ENCODE measurements around the gene CCDC24. TPM values are rescaled to one million over a fixed set of nuclear protein-coding genes. Genes with fewer than 3 reads are reported as not detected.

Gene CCDC24
- total and polyA plus RNA-seq, 9 of the 15 experiments (the other 6 are each of a cell fraction or from before 2014, with no cell fraction given) = 0.31 to 4.5 (median 1.5) TPM

DNA sequence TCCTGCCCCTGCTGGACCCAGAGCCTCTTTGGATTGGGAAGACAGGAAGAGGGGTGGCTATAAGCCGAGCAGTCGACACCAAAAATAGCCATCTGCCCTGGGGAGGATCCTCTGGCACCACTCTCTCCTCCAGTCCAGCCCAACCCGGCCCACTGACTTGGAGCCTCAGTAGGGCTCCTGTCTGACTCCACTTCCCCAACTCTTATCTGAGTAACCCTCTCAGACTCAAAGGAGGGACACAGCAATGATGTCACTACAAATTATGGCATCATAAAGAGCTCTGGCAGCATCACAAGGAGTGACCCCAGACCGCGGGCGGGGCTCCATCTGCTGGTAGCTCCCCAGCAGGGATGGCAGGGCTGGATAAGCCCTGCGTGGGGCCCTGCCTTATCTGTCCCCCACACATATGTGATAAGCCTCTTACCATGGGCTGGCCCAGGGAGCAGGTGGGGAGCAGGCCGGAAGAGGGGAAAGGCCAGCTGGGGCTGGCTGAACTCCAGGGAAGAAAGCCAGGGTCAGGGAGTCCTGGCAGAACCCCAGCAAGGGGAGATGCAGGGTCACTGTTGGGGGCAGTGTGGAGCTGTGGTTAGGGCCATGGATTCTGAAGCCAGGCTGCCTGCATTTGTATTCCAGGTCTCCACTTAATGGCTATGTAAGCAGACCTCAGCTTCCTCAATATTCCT, 44.5 kb downstream of the CCDC24 start (continued):
- TF ChIP-seq, protein P1, sequence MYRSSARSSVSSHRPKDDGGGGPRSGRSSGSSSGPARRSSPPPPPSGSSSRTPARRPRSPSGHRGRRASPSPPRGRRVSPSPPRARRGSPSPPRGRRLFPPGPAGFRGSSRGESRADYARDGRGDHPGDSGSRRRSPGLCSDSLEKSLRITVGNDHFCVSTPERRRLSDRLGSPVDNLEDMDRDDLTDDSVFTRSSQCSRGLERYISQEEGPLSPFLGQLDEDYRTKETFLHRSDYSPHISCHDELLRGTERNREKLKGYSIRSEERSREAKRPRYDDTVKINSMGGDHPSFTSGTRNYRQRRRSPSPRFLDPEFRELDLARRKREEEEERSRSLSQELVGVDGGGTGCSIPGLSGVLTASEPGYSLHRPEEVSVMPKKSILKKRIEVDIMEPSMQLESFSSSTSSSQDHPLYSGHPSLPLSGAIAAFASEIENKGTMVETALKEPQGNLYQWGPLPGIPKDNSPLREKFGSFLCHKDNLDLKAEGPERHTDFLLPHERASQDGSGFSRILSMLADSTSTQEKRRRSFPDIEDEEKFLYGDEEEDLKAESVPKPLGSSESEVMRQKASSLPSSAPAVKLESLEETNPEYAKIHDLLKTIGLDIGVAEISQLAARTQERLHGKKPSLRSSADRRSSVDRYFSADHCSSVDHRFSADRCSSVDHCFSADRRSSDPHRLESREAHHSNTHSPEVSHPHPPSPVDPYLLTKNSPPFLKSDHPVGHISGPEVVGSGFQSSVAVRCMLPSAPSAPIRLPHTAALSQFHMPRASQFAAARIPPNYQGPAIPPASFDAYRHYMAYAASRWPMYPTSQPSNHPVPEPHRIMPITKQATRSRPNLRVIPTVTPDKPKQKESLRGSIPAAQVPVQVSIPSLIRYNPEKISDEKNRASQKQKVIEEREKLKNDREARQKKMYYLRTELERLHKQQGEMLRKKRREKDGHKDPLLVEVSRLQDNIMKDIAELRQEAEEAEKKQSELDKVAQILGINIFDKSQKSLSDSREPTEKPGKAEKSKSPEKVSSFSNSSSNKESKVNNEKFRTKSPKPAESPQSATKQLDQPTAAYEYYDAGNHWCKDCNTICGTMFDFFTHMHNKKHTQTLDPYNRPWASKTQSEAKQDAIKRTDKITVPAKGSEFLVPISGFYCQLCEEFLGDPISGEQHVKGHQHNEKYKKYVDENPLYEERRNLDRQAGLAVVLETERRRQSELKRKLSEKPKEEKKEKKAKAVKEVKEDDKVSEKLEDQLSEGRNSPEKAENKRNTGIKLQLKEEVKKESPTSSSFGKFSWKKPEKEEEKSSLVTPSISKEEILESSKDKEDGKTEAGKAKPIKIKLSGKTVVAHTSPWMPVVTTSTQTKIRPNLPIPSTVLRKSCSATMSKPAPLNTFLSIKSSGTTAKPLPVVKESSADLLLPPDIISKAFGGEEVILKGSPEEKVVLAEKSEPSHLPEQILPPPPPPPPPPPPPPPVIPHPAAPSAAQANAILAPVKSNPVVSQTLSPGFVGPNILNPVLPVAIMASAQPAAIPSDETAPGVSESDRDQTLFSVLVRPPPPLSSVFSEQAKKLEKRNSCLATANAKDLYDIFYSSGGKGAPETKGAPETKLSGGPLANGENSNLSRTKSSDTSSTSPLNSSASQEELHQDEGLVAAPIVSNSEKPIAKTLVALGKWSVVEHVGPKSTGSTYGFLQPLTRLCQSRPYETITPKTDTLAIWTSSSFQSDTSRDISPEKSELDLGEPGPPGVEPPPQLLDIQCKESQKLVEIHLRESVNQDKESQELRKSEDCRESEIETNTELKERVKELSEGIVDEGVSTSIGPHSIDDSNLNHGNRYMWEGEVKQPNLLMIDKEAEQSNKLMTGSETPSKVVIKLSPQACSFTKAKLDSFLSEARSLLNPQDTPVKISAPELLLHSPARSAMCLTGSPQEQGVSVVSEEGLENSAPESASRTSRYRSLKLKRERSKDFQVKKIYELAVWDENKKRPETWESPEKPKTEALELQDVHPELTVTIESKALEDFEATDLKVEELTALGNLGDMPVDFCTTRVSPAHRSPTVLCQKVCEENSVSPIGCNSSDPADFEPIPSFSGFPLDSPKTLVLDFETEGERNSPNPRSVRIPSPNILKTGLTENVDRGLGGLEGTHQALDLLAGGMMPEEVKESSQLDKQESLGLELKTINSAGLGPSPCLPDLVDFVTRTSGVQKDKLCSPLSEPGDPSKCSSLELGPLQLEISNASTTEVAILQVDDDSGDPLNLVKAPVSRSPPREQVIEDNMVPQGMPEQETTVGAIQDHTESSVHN (IDR thresholded peaks at IDR 0.05; ENCODE audit: borderline replicate concordance in 1 of 2, low read depth in 1 of 2) = peak in 1 of 2 experiments; percentile 95; a peak in 2 of 4 replicates
- TF ChIP-seq, protein P2, sequence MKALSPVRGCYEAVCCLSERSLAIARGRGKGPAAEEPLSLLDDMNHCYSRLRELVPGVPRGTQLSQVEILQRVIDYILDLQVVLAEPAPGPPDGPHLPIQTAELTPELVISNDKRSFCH (CRISPR knock-in tag; IDR thresholded peaks at IDR 0.05) = no peak
- TF ChIP-seq, protein P2 (tag; IDR thresholded peaks at IDR 0.05) = peak; percentile 99
- TF ChIP-seq EGR1 (conservative IDR thresholded peaks at IDR 0.05) = peak; percentile 94
- TF ChIP-seq, protein P3, sequence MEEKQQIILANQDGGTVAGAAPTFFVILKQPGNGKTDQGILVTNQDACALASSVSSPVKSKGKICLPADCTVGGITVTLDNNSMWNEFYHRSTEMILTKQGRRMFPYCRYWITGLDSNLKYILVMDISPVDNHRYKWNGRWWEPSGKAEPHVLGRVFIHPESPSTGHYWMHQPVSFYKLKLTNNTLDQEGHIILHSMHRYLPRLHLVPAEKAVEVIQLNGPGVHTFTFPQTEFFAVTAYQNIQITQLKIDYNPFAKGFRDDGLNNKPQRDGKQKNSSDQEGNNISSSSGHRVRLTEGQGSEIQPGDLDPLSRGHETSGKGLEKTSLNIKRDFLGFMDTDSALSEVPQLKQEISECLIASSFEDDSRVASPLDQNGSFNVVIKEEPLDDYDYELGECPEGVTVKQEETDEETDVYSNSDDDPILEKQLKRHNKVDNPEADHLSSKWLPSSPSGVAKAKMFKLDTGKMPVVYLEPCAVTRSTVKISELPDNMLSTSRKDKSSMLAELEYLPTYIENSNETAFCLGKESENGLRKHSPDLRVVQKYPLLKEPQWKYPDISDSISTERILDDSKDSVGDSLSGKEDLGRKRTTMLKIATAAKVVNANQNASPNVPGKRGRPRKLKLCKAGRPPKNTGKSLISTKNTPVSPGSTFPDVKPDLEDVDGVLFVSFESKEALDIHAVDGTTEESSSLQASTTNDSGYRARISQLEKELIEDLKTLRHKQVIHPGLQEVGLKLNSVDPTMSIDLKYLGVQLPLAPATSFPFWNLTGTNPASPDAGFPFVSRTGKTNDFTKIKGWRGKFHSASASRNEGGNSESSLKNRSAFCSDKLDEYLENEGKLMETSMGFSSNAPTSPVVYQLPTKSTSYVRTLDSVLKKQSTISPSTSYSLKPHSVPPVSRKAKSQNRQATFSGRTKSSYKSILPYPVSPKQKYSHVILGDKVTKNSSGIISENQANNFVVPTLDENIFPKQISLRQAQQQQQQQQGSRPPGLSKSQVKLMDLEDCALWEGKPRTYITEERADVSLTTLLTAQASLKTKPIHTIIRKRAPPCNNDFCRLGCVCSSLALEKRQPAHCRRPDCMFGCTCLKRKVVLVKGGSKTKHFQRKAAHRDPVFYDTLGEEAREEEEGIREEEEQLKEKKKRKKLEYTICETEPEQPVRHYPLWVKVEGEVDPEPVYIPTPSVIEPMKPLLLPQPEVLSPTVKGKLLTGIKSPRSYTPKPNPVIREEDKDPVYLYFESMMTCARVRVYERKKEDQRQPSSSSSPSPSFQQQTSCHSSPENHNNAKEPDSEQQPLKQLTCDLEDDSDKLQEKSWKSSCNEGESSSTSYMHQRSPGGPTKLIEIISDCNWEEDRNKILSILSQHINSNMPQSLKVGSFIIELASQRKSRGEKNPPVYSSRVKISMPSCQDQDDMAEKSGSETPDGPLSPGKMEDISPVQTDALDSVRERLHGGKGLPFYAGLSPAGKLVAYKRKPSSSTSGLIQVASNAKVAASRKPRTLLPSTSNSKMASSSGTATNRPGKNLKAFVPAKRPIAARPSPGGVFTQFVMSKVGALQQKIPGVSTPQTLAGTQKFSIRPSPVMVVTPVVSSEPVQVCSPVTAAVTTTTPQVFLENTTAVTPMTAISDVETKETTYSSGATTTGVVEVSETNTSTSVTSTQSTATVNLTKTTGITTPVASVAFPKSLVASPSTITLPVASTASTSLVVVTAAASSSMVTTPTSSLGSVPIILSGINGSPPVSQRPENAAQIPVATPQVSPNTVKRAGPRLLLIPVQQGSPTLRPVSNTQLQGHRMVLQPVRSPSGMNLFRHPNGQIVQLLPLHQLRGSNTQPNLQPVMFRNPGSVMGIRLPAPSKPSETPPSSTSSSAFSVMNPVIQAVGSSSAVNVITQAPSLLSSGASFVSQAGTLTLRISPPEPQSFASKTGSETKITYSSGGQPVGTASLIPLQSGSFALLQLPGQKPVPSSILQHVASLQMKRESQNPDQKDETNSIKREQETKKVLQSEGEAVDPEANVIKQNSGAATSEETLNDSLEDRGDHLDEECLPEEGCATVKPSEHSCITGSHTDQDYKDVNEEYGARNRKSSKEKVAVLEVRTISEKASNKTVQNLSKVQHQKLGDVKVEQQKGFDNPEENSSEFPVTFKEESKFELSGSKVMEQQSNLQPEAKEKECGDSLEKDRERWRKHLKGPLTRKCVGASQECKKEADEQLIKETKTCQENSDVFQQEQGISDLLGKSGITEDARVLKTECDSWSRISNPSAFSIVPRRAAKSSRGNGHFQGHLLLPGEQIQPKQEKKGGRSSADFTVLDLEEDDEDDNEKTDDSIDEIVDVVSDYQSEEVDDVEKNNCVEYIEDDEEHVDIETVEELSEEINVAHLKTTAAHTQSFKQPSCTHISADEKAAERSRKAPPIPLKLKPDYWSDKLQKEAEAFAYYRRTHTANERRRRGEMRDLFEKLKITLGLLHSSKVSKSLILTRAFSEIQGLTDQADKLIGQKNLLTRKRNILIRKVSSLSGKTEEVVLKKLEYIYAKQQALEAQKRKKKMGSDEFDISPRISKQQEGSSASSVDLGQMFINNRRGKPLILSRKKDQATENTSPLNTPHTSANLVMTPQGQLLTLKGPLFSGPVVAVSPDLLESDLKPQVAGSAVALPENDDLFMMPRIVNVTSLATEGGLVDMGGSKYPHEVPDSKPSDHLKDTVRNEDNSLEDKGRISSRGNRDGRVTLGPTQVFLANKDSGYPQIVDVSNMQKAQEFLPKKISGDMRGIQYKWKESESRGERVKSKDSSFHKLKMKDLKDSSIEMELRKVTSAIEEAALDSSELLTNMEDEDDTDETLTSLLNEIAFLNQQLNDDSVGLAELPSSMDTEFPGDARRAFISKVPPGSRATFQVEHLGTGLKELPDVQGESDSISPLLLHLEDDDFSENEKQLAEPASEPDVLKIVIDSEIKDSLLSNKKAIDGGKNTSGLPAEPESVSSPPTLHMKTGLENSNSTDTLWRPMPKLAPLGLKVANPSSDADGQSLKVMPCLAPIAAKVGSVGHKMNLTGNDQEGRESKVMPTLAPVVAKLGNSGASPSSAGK (IDR thresholded peaks at IDR 0.05) = no peak; the same call in 1 of the 2 replicates
